ENCODE data around the gene ANKRD13C.
"Not testable (repeated sequence)": the region's sequence is repeated elsewhere in the genome, so short reads cannot be mapped to it uniquely, and the experiment has no call there.

ANKRD13C gene

GRCh38 chr1:70361727-70362398 lies 7.3 kb upstream of the ANKRD13C start:
- DNase-seq, result no peak

- no peak for DNase-seq
Measured at GRCh38 chr1:70360321-70360720, 5.8 kb upstream of the ANKRD13C start.

GRCh38 chr1:70358921-70359564 lies 4.5 kb upstream of the ANKRD13C start:
- no peak for DNase-seq

- no peak for DNase-seq
Measured at GRCh38 chr1:70355920-70356319, 1.4 kb upstream of the ANKRD13C start.

GRCh38 chr1:70355111-70355407 lies 537 bp upstream of the ANKRD13C start:
- DNase-seq, result no peak

- no peak for DNase-seq
Measured at GRCh38 chr1:70353601-70354331, 756 bp downstream of the ANKRD13C start.

- DNase-seq, result no peak
Measured at GRCh38 chr1:70353044-70353443, 1.5 kb downstream of the ANKRD13C start.

GRCh38 chr1:70349799-70350198 lies 4.7 kb downstream of the ANKRD13C start:
- DNase-seq, result not testable (repeated sequence)

- no peak for DNase-seq
Measured at GRCh38 chr1:70348399-70349165, 5.9 kb downstream of the ANKRD13C start.

- DNase-seq, result not testable (repeated sequence)
Measured at GRCh38 chr1:70339644-70340043, 14.9 kb downstream of the ANKRD13C start.

- DNase-seq, result no peak
Measured at GRCh38 chr1:70336050-70336449, 18.5 kb downstream of the ANKRD13C start.

GRCh38 chr1:70334436-70334835 lies 20.1 kb downstream of the ANKRD13C start:
- no peak for DNase-seq

- DNase-seq, result no peak
Measured at GRCh38 chr1:70333245-70333644, 21.3 kb downstream of the ANKRD13C start.

GRCh38 chr1:70331962-70332361 lies 22.6 kb downstream of the ANKRD13C start:
- DNase-seq, result no peak

GRCh38 chr1:70327306-70328076 lies 27.0 kb downstream of the ANKRD13C start:
- DNase-seq, result no peak

GRCh38 chr1:70324683-70325082 lies 29.8 kb downstream of the ANKRD13C start:
- DNase-seq, result no peak

- DNase-seq, result no peak
Measured at GRCh38 chr1:70319750-70320149, 34.8 kb downstream of the ANKRD13C start.

- DNase-seq, result no peak
Measured at GRCh38 chr1:70318191-70318590, 36.3 kb downstream of the ANKRD13C start.

GRCh38 chr1:70317087-70317486 lies 37.4 kb downstream of the ANKRD13C start:
- no peak for DNase-seq

GRCh38 chr1:70315782-70316181 lies 38.7 kb downstream of the ANKRD13C start:
- DNase-seq, result no peak

GRCh38 chr1:70314706-70315304 lies 39.7 kb downstream of the ANKRD13C start:
- no peak for DNase-seq

GRCh38 chr1:70311369-70311768 lies 43.2 kb downstream of the ANKRD13C start:
- DNase-seq, result no peak

Measured in right kidney (tissue), 1 donor.